IPS-NIHi11 (cell line): ENCODE measurements around the gene MTF1.
"Not testable (repeated sequence)": the region's sequence is repeated elsewhere in the genome, so short reads cannot be mapped to it uniquely, and the experiment has no call there.

Source experiments
- DNase-seq: peaks from one replicate; pipeline ENCODE4 v3.0.0; 2012; ENCODE audit warnings: mixed read lengths, low spot score

MTF1 gene

GRCh38 chr1:37793773-37794371 lies 65.5 kb downstream of the MTF1 start, which contains the start of gene MANEAL:
Gene MANEAL, plus strand, starts transcription at chr1:37793847. Its CDS starts 336 bp downstream, at chr1:37794183.
- peak; percentile 86 for DNase-seq

DNA sequence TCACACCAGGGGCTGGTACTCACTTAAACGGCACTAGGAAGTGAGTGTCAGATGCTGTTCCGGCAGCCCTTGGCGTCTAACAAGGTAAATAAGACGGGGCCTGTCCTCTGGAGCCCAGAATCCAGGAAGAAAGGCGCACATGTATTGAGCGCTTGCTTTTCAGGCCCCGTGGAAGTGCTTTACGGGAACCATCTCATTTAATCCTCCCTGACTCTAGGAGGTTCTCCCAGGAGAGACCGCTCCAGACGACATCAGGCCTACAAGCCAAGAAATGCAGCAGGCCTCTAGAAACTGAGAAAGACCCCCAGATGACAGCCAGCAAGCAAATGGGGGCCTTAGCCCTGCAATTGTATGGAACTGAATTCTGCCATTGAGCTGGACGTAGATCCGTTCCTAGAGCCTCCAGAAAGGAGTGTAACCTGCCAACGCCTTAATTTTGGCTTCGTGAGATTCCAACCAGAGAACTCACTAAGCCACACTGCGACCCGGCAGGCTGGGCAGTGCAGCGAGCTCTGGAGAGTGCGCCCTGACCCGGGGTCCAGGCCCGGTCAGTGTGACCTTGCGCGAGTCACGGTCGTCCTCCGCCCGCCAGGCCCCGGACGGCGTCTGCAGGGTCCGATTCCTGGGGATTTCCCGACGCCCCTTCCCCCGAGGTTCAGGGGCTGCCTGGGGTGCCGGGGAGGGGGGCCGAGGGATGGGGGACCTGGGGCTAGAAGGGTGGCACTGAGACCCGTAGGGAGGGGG lies 66.3 kb downstream of the MTF1 start:
- DNase-seq, result no peak

DNA sequence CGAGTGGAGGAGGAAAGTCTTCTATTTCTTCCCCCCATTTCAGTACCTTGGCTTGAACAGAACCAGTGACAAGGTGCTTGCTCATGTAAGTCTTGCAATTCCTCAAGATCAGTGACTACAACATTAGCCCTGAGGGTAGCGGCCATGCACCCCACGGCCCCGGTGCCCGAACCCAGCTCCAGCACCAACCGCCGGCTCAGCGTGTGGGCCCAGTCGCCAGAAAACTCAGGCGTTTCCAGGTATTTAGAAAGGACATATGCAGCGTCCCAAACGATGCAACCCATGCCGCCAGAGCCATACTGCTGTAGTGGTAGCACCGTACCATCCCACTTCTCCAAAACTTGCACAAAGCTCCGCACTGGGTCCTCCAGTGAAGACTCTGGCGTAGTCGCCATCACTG lies 76.9 kb downstream of the MTF1 start:
- DNase-seq, result no peak

DNA sequence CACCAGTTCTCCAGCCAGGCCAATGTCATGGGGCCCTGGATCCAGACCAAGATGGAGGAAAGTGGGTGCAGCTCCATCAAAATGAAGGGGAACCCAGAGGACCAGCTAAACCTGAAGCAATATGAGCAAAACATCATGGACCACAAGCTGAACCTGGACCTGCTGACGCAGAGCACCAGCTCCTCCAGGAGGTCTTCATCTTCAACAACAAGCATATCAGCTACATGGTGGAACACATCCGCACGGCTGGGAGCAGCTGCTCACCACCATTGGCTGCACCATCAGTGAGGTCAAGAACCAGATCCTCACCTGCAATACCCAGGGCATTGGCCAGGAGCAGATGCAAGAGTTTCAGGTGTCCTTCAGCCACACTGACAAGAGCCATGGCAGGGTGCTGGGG lies 80.7 kb downstream of the MTF1 start:
- no peak for DNase-seq

GRCh38 chr1:37776946-37777516 lies 82.4 kb downstream of the MTF1 start:
- DNase-seq, result no peak

GRCh38 chr1:37771440-37771839 lies 88.0 kb downstream of the MTF1 start:
- not testable (repeated sequence) for DNase-seq

DNA sequence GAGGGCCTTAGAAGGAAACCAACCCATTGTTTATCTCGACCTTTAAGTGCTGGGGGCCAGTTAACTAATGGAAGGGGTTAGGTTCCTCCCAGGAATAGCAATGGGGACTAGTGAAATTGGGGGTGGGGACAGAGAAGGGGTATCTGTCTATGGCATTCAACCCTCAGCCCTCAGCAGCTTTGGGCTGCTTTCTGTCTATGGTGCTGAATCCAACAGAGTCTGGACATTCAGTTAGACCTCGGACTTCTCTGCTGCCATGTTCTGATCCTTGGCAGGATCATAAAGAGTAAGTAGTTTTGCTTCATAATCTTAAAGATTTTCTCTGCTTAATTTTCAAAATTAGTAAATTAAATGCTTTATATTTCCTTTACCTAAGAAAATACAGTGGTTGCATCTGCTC lies 91.9 kb downstream of the MTF1 start:
- DNase-seq, result no peak

- DNase-seq, result peak; percentile 41
These were observed 93.3 kb downstream of the MTF1 start for GRCh38 chr1:37765916-37766664.

DNA sequence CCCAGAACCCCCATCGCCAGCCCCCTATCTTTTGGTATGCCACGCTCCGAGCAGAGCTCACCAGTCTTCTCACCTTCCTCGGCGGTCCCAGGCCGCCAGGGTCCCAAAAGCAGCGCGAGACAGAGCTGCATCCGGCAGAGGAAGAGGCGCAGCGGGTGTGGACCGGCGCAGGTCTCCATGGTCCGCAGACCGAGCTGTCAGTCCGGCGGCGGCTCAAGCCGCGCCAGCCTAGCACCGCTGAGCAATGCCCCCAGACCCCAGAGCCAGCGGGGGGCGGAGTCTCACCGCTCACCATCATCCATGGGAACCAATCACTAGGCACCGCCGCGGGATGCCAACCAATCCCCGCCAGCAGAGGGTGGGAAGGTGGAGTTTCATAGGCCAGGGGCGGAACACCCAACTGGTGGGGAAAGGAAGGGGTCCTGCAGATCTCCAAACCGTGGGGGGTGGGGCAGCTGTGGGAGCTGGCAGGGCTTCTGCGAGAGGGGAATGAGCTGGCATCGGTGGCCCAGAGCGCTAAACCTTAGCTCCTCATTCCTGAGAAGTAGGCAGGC lies 94.4 kb downstream of the MTF1 start, which contains the start of gene EPHA10:
EPHA10 (minus strand) TSS at position 233 of the 554 bp plus-strand sequence; CDS start at position 179, 54 bp downstream.
- DNase-seq, result peak; percentile 78

DNA sequence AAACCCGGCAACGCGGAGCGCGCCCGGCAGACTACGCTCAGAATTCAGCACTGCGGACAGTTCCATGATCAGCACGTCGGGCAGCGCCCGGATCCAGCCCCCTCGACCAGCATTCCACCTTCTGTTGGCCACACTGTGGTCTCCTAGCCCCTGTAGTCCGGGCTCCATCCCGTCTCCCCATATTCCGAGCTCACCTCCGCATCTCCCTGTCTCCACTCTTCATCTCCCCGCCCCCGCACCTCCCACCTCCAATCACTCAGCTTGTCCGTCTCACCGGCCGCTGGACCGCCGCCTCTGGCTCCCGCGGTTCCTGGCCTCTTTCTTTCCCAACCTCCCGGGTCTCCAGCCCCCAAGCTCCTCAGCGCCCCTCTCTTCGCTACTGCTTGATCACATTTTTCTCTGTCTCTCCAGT lies 95.0 kb downstream of the MTF1 start:
- peak; percentile 90 for DNase-seq

DNA sequence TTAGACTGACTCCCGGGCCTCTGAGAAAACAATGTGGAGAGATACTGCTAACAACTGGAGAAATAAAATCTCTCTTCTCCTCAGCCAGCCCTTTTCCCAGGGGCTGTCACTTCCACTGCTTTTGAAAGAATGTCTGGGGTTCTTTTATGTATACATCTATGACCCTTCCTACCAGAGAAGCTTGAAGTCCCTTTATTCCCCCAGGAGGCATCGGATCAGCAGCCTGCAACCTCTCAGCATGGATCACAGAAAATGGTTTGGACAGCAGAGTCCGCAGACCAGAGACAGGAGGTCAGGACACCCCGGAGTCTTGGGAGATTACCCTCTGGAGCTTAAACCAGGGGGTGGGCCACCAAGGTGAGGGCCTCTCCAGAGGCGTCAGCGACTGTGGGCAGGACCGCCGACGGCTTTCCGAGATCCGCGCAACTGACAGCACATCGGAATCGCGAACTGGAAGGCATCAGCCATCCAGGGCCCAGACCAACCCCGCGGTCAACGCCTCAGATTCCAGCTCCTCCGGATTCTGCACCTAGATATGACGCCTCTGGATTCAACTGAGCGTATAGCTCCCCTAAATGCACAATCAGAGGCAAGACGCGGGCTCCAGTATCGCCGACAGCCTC lies 95.5 kb downstream of the MTF1 start:
- no peak for DNase-seq

DNA sequence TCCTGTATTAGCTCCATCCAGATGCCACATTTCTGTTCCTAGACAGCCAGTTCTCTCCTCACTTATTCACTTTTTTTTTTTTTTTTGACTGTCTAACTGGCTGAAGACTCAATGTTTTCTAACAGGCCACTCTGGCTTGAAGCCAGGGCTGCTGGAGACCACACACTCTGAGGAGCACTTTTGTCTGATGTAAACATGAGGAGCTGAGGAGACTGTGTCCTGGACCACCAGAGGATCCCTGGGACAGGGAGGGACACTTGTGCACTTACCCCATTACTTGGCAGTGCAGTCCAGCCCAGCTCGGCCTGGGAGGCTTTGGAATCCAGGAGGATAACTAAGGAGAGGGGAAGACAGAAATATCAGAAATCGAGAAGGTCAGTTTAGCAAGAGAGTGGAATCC lies 96.9 kb downstream of the MTF1 start:
- DNase-seq, result no peak

GRCh38 chr1:37761416-37762095 lies 97.8 kb downstream of the MTF1 start:
- DNase-seq, result no peak
